ENCODE results near the gene CDH6.

- TF ChIP-seq, protein P1, sequence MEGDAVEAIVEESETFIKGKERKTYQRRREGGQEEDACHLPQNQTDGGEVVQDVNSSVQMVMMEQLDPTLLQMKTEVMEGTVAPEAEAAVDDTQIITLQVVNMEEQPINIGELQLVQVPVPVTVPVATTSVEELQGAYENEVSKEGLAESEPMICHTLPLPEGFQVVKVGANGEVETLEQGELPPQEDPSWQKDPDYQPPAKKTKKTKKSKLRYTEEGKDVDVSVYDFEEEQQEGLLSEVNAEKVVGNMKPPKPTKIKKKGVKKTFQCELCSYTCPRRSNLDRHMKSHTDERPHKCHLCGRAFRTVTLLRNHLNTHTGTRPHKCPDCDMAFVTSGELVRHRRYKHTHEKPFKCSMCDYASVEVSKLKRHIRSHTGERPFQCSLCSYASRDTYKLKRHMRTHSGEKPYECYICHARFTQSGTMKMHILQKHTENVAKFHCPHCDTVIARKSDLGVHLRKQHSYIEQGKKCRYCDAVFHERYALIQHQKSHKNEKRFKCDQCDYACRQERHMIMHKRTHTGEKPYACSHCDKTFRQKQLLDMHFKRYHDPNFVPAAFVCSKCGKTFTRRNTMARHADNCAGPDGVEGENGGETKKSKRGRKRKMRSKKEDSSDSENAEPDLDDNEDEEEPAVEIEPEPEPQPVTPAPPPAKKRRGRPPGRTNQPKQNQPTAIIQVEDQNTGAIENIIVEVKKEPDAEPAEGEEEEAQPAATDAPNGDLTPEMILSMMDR (conservative IDR thresholded peaks at IDR 0.05; ENCODE audit: low read length): no peak
- TF ChIP-seq EZH2phosphoT487 (IDR thresholded peaks at IDR 0.05; ENCODE audit: borderline replicate concordance): no peak
Measured at GRCh38 chr5:31285025-31285424, 91.5 kb downstream of the CDH6 start.

All from Loucy (cell line).